Measurements from ENCODE around the gene DMRT2. TPM values are rescaled to one million over a fixed set of nuclear protein-coding genes. Genes with fewer than 3 reads are reported as not detected.

The DMRT2 gene
- total and polyA plus RNA-seq, 2 donors from 2014 or later: 9.3 to 38.3 TPM

DNA sequence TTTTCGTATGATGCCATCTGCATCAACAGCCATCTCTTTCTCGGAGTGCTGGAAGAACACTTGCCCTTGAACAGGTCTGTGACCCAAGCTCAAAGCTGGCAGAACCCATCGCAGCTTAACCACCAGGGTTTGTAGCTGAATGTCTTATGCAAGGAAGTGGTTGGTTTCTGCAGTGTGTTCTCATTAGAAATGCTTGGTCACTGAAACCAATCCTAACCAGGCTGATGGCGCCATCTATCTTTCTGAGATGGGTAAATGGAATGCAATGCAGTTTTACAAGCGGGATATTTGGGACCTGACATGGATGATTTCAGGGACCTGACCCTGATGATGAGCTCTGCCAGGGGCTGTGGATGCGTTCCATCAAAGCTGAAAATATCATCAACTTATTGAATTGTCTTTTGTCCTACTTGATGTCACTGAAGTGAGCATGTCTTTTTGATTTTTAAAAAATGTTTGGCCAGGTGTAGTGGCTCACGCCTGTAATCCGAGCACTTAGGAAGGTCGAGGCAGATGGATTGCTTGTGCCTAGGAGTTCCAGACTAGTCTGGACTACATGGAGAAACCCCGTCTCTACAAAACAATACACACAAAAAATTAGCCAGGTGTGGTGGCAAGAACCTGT is 45.0 kb upstream of the DMRT2 start:
- DNase-seq: peak in 3 of 5 donors; percentile 68 to 81 (median 79)
- TF ChIP-seq CTCF (IDR thresholded peaks at IDR 0.05; ENCODE audit: borderline replicate concordance, extremely low read depth, insufficient read depth): peak; percentile 40
- no peak overlapping the region for H3K4me3 ChIP-seq (ENCODE audit: low read length in 3 of 3)
- H3K36me3 ChIP-seq (ENCODE audit: control insufficient read depth in 2 of 3, insufficient read depth in 3 of 3, low read length in 3 of 3): no peaks in the 10 kb centered on the region
- H3K4me1 ChIP-seq (ENCODE audit: control insufficient read depth in 2 of 3, insufficient read depth in 2 of 3, low read depth in 1 of 3, low read length in 3 of 3): peaks cover 0 to 4% (median 2%) of the 10 kb centered on the region in 3 donors
- peaks cover 3% of the 10 kb centered on the region for H3K27me3 ChIP-seq (ENCODE audit: control insufficient read depth, insufficient read depth, low read length)
- H3K9me3 ChIP-seq (ENCODE audit: control insufficient read depth in 2 of 3, insufficient read depth in 1 of 3, low read length in 3 of 3): no peaks in the 10 kb centered on the region
- no peak overlapping the region for H3K9ac ChIP-seq (ENCODE audit: low read length in 3 of 3)
- FAIRE-seq: no peak
- intact Hi-C loops (cut with DNase I): no loop called here
- no peak overlapping the region for H3K27ac ChIP-seq (ENCODE audit: low read depth in 2 of 2, low read length in 2 of 2)

DNA sequence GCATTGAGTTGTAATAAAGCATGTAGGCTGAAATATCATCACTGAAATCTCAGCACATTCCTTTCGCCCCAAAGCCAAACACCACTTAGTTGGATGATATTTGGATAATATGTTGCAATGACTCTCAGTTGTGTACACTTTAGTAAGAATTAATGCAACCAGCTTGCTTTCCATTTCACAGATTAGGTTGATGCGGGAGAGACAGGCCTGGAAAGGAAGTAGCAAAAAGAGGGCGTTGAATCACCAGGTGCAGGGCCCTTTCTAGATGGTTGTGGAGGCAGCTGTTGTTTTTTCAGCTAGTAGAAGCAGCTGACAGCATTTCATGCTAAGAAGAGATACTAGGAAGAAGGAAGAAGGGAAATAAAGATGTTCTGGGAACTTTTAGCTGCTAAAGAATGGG is 42.8 kb upstream of the DMRT2 start:
- H3K9me3 ChIP-seq (ENCODE audit: control insufficient read depth in 2 of 3, insufficient read depth in 1 of 3, low read length in 3 of 3): no peaks in the 10 kb centered on the region
- H3K4me1 ChIP-seq (ENCODE audit: control insufficient read depth in 2 of 3, insufficient read depth in 2 of 3, low read depth in 1 of 3, low read length in 3 of 3): peaks cover 0 to 4% (median 2%) of the 10 kb centered on the region in 3 donors
- DNase-seq (no peak), FAIRE-seq (no peak)
- H3K27ac ChIP-seq (ENCODE audit: low read depth in 2 of 2, low read length in 2 of 2): no peak overlapping the region
- H3K27me3 ChIP-seq (ENCODE audit: control insufficient read depth, insufficient read depth, low read length): peaks cover 3% of the 10 kb centered on the region
- intact Hi-C loops (cut with DNase I): no loop called here
- no peak overlapping the region for H3K9ac ChIP-seq (ENCODE audit: low read length in 3 of 3)
- no peak overlapping the region for H3K4me3 ChIP-seq (ENCODE audit: low read length in 3 of 3)
- no peak for TF ChIP-seq CTCF (IDR thresholded peaks at IDR 0.05; ENCODE audit: borderline replicate concordance, extremely low read depth, insufficient read depth)
- H3K36me3 ChIP-seq (ENCODE audit: control insufficient read depth in 2 of 3, insufficient read depth in 3 of 3, low read length in 3 of 3): no peaks in the 10 kb centered on the region

GRCh38 chr9:1008216-1008615 is 41.9 kb upstream of the DMRT2 start:
- Histone ChIP-seq H3K9me3 (ENCODE audit: control insufficient read depth in 2 of 3, insufficient read depth in 1 of 3, low read length in 3 of 3) (no peaks in the 10 kb centered on the region), H3K9ac (ENCODE audit: low read length in 3 of 3) (no peak overlapping the region), H3K27ac (ENCODE audit: low read depth in 2 of 2, low read length in 2 of 2) (no peak overlapping the region), H3K27me3 (ENCODE audit: control insufficient read depth, insufficient read depth, low read length) (peaks cover 3% of the 10 kb centered on the region), H3K36me3 (ENCODE audit: control insufficient read depth in 2 of 3, insufficient read depth in 3 of 3, low read length in 3 of 3) (no peaks in the 10 kb centered on the region), H3K4me3 (ENCODE audit: low read length in 3 of 3) (no peak overlapping the region), H3K4me1 (ENCODE audit: control insufficient read depth in 2 of 3, insufficient read depth in 2 of 3, low read depth in 1 of 3, low read length in 3 of 3) (peaks cover 0 to 4% (median 2%) of the 10 kb centered on the region in 3 donors)
- FAIRE-seq (no peak), DNase-seq (no peak)
- intact Hi-C loops (cut with DNase I): no loop called here
- TF ChIP-seq CTCF (IDR thresholded peaks at IDR 0.05; ENCODE audit: borderline replicate concordance, extremely low read depth, insufficient read depth): no peak
